Measurements from ENCODE around the gene FOXD1. TPM values are rescaled to one million over a fixed set of nuclear protein-coding genes. Genes with fewer than 3 reads are reported as not detected.

Gene FOXD1
- total RNA-seq, 4 donors from 2014 or later = 0.33 to 0.49 (median 0.41) TPM; not detected in 1

- H3K27me3 ChIP-seq = peaks cover 0 to 6% (median 0%) of the 10 kb centered on the region in 3 donors
- H3K4me1 ChIP-seq = peaks cover 15% of the 10 kb centered on the region in 2 donors
- no peak overlapping the region for H3K4me3 ChIP-seq
- intact Hi-C loops (cut with DNase I; ENCODE audit: low total_unique reads) = no loop called here
- TF ChIP-seq POLR2A (IDR thresholded peaks at IDR 0.05) (no peak), CTCF (IDR thresholded peaks at IDR 0.05 in 4 of 5, conservative IDR thresholded peaks at IDR 0.05 in 1 of 5) (no peak)
- H3K27ac ChIP-seq = no peak overlapping the region
- no peaks in the 10 kb centered on the region for H3K9me3 ChIP-seq
- ATAC-seq = no peak
- H3K36me3 ChIP-seq = no peaks in the 10 kb centered on the region
- DNase-seq = no peak
- in situ Hi-C loops (cut with MboI; ENCODE audit: low sequenced_read_pairs in 4 of 4) = no loop called here
These were observed 46.1 kb upstream of the FOXD1 start for GRCh38 chr5:73494721-73495120.

GRCh38 chr5:73493421-73493820 lies 44.8 kb upstream of the FOXD1 start:
- ATAC-seq (no peak), DNase-seq (no peak)
- Histone ChIP-seq H3K4me3 (no peak overlapping the region), H3K9me3 (no peaks in the 10 kb centered on the region), H3K4me1 (peaks cover 5 to 9% of the 10 kb centered on the region in 2 donors), H3K27ac (no peak overlapping the region), H3K27me3 (peaks cover 0 to 6% (median 0%) of the 10 kb centered on the region in 3 donors), H3K36me3 (no peaks in the 10 kb centered on the region)
- no peak for TF ChIP-seq POLR2A (IDR thresholded peaks at IDR 0.05)
- TF ChIP-seq CTCF (IDR thresholded peaks at IDR 0.05 in 4 of 5, conservative IDR thresholded peaks at IDR 0.05 in 1 of 5) = no peak
- in situ Hi-C loops (cut with MboI; ENCODE audit: low sequenced_read_pairs in 4 of 4) = no loop called here
- intact Hi-C loops (cut with DNase I; ENCODE audit: low total_unique reads) = no loop called here

- ATAC-seq (no peak), DNase-seq (no peak)
- no peak overlapping the region for H3K4me3 ChIP-seq
- H3K27me3 ChIP-seq = peaks cover 0 to 6% (median 0%) of the 10 kb centered on the region in 3 donors
- H3K9me3 ChIP-seq = no peaks in the 10 kb centered on the region
- no peak overlapping the region for H3K27ac ChIP-seq
- in situ Hi-C loops (cut with MboI; ENCODE audit: low sequenced_read_pairs in 4 of 4) = no loop called here
- TF ChIP-seq CTCF (IDR thresholded peaks at IDR 0.05 in 4 of 5, conservative IDR thresholded peaks at IDR 0.05 in 1 of 5) (no peak), POLR2A (IDR thresholded peaks at IDR 0.05) (no peak)
- no peaks in the 10 kb centered on the region for H3K36me3 ChIP-seq
- intact Hi-C loops (cut with DNase I; ENCODE audit: low total_unique reads) = no loop called here
- H3K4me1 ChIP-seq = no peaks in the 10 kb centered on the region
These were observed 42.6 kb upstream of the FOXD1 start for GRCh38 chr5:73491155-73491554.

GRCh38 chr5:73490088-73490487 lies 41.5 kb upstream of the FOXD1 start:
- H3K36me3 ChIP-seq = no peaks in the 10 kb centered on the region
- H3K27ac ChIP-seq = no peak overlapping the region
- H3K4me1 ChIP-seq = no peaks in the 10 kb centered on the region
- intact Hi-C loops (cut with DNase I; ENCODE audit: low total_unique reads) = no loop called here
- no peak for TF ChIP-seq POLR2A (IDR thresholded peaks at IDR 0.05)
- no peak for TF ChIP-seq CTCF (IDR thresholded peaks at IDR 0.05 in 4 of 5, conservative IDR thresholded peaks at IDR 0.05 in 1 of 5)
- in situ Hi-C loops (cut with MboI; ENCODE audit: low sequenced_read_pairs in 4 of 4) = no loop called here
- DNase-seq (no peak), ATAC-seq (no peak)
- no peak overlapping the region for H3K4me3 ChIP-seq
- H3K27me3 ChIP-seq = peaks cover 0 to 6% (median 0%) of the 10 kb centered on the region in 3 donors
- H3K9me3 ChIP-seq = no peaks in the 10 kb centered on the region

GRCh38 chr5:73488806-73489205 lies 40.2 kb upstream of the FOXD1 start:
- in situ Hi-C loops (cut with MboI; ENCODE audit: low sequenced_read_pairs in 4 of 4) (no loop called here), intact Hi-C loops (cut with DNase I; ENCODE audit: low total_unique reads) (no loop called here)
- DNase-seq (no peak), ATAC-seq (no peak)
- Histone ChIP-seq H3K9me3 (no peaks in the 10 kb centered on the region), H3K27ac (no peak overlapping the region), H3K36me3 (no peaks in the 10 kb centered on the region), H3K4me3 (no peak overlapping the region), H3K27me3 (peaks cover 0 to 6% (median 0%) of the 10 kb centered on the region in 3 donors), H3K4me1 (no peaks in the 10 kb centered on the region)
- TF ChIP-seq CTCF (IDR thresholded peaks at IDR 0.05 in 4 of 5, conservative IDR thresholded peaks at IDR 0.05 in 1 of 5) (no peak), POLR2A (IDR thresholded peaks at IDR 0.05) (no peak)
